H1 (cell line): ENCODE data around the gene DNLZ. TPM values are rescaled to one million over a fixed set of nuclear protein-coding genes. Genes with fewer than 3 reads are reported as not detected.
"Not testable (repeated sequence)": the region's sequence is repeated elsewhere in the genome, so short reads cannot be mapped to it uniquely, and the experiment has no call there.

Experiments
- CTCF ChIA-PET: fragments of 300-600 bp; sonication (Branson Sonifier 250); formaldehyde crosslinking; loops from one replicate; lab custom pipeline; 2021; ENCODE audit not compliant: partially characterized antibody; lab: Charles Lee
- POLR2A ChIA-PET: fragments of 300-600 bp; sonication (Branson Sonifier 250); formaldehyde crosslinking; loops from one replicate; lab custom pipeline; 2021; ENCODE audit warnings: inconsistent platforms; ENCODE audit not compliant: partially characterized antibody; lab: Charles Lee
- DNase-seq, 2 experiments: peaks; one replicate each; pipeline versions ENCODE4 v3.0.0 to v3.0.0-alpha.2; 2010 to 2022; ENCODE audit warnings: low spot score in 2 of 2, low read depth in 1 of 2, mixed read lengths in 1 of 2
- FAIRE-seq: peaks from 2 replicates; lab custom pipeline; 2011; peaks lifted over from hg19 to GRCh38; lab: Jason Lieb, UNC
- H2AFZ ChIP-seq: 2 replicates; pipeline ENCODE4 v1.8.1; 2012; ENCODE audit warnings: low read length, inconsistent platforms
- H2AK5ac ChIP-seq: 2 replicates; pipeline ENCODE4 v1.6.1; 2013; ENCODE audit warnings: low read depth, low read length
- H2BK120ac ChIP-seq: replicated peaks from 2 replicates; pipeline ENCODE3; 2013; ENCODE audit warnings: low read depth, low read length, inconsistent platforms
- H2BK12ac ChIP-seq: 2 replicates; pipeline ENCODE4 v1.6.1; 2013; ENCODE audit warnings: low read depth, low read length
- H2BK15ac ChIP-seq: 2 replicates; pipeline ENCODE4 v1.6.1; 2013; ENCODE audit warnings: low read length
- H2BK20ac ChIP-seq: 2 replicates; pipeline ENCODE4 v1.6.1; 2013; ENCODE audit warnings: low read length
- H2BK5ac ChIP-seq: 2 replicates; pipeline ENCODE4 v1.6.1; 2013; ENCODE audit warnings: low read depth, low read length
- H3K14ac ChIP-seq: 2 replicates; pipeline ENCODE4 v1.6.1; 2013; ENCODE audit warnings: inconsistent platforms; ENCODE audit not compliant: insufficient read length
- H3K18ac ChIP-seq: 2 replicates; pipeline ENCODE4 v1.6.1; 2013; ENCODE audit warnings: low read length; ENCODE audit errors: extremely low read depth
- H3K23ac ChIP-seq: 2 replicates; pipeline ENCODE4 v1.6.1; 2013; ENCODE audit warnings: inconsistent platforms; ENCODE audit not compliant: insufficient read length
- H3K23me2 ChIP-seq: 2 replicates; pipeline ENCODE4 v1.6.1; 2013; ENCODE audit warnings: low read depth, low read length
- H3K27ac ChIP-seq: 2 replicates; pipeline ENCODE4 v1.6.1; 2011; ENCODE audit warnings: low read depth, low read length, inconsistent platforms
- H3K27me3 ChIP-seq, 4 experiments: replicated peaks in 1 of 4; 1 replicate in 1 of 4; 2 replicates in 3 of 4; pipeline versions ENCODE4 v1.6.1 to v1.8.1; 2011 to 2013; ENCODE audit warnings: low read length in 3 of 4, mild to moderate bottlenecking in 3 of 4, inconsistent platforms in 2 of 4, mixed read lengths in 2 of 4, moderate library complexity in 1 of 4; ENCODE audit not compliant: control insufficient read depth in 3 of 4, insufficient read depth in 3 of 4; ENCODE audit errors: extremely low read depth in 1 of 4
- H3K36me3 ChIP-seq, 4 experiments: 2 replicates each; pipeline versions ENCODE4 v1.6.1 to v1.8.1; 2011 to 2013; ENCODE audit warnings: mild to moderate bottlenecking in 4 of 4, low read length in 3 of 4, moderate library complexity in 2 of 4, control low read depth in 1 of 4, inconsistent platforms in 1 of 4; ENCODE audit not compliant: insufficient read depth in 4 of 4, control insufficient read depth in 2 of 4
- H3K4ac ChIP-seq: replicated peaks from 2 replicates; pipeline ENCODE3; 2013; ENCODE audit warnings: low read length, low read depth, mixed read lengths, inconsistent platforms; ENCODE audit not compliant: insufficient read length
- H3K4me1 ChIP-seq, 4 experiments: replicated peaks in 1 of 4; 1 replicate in 1 of 4; 2 replicates in 3 of 4; pipeline versions ENCODE4 v1.6.1 to v1.8.1; 2011 to 2013; ENCODE audit warnings: low read length in 3 of 4, inconsistent platforms in 2 of 4, mixed read lengths in 1 of 4; ENCODE audit not compliant: insufficient read depth in 4 of 4, control insufficient read depth in 3 of 4
- H3K4me2 ChIP-seq, 2 experiments: 2 replicates each; pipeline versions ENCODE4 v1.6.1 to v1.8.1; 2011 to 2013; ENCODE audit warnings: low read depth in 2 of 2, low read length in 2 of 2, control low read depth in 1 of 2, inconsistent platforms in 1 of 2, mild to moderate bottlenecking in 1 of 2; ENCODE audit not compliant: insufficient read depth in 1 of 2
- H3K4me3 ChIP-seq, 4 experiments: fragments of 200-600, 300-600 bp in 1 of 4; sonication (generic), shearing (Covaris generic), sonication (Bioruptor Twin) in 1 of 4; 2 replicates each; pipeline versions ENCODE4 v1.5.1 to v1.8.1; 2011 to 2016; ENCODE audit warnings: low read length in 4 of 4, low read depth in 3 of 4, control low read depth in 2 of 4, inconsistent platforms in 2 of 4, mild to moderate bottlenecking in 2 of 4, mixed read lengths in 1 of 4, moderate library complexity in 1 of 4; ENCODE audit not compliant: insufficient read depth in 2 of 4; ENCODE audit errors: extremely low read depth in 1 of 4
- H3K56ac ChIP-seq: replicated peaks from 2 replicates; pipeline ENCODE3; 2013; ENCODE audit warnings: low read depth, mild to moderate bottlenecking, mixed read lengths, low read length, inconsistent platforms; ENCODE audit not compliant: insufficient read length
- H3K79me1 ChIP-seq: 2 replicates; pipeline ENCODE4 v1.6.1; 2013; ENCODE audit warnings: low read depth, low read length, control low read depth
- H3K79me2 ChIP-seq, 2 experiments: 2 replicates each; pipeline versions ENCODE4 v1.6.1 to v1.8.1; 2012 to 2013; ENCODE audit warnings: low read length in 2 of 2, mild to moderate bottlenecking in 2 of 2, inconsistent platforms in 1 of 2; ENCODE audit not compliant: insufficient read depth in 2 of 2, control insufficient read depth in 1 of 2
- H3K9ac ChIP-seq, 4 experiments: replicated peaks in 1 of 4; 1 replicate in 1 of 4; 2 replicates in 3 of 4; pipeline versions ENCODE4 v1.6.1 to v1.8.1; 2011 to 2013; ENCODE audit warnings: low read depth in 3 of 4, low read length in 3 of 4, control low read depth in 2 of 4, mild to moderate bottlenecking in 2 of 4, moderate library complexity in 2 of 4, inconsistent platforms in 1 of 4; ENCODE audit errors: extremely low read depth in 1 of 4
- H3K9me3 ChIP-seq, 2 experiments: 2 replicates each; pipeline versions ENCODE4 v1.6.1 to v1.8.1; 2012 to 2013; ENCODE audit warnings: mild to moderate bottlenecking in 2 of 2, moderate library complexity in 2 of 2, control low read depth in 1 of 2, inconsistent platforms in 1 of 2, low read depth in 1 of 2, low read length in 1 of 2, mixed read lengths in 1 of 2; ENCODE audit not compliant: insufficient read depth in 2 of 2
- H4K20me1 ChIP-seq, 2 experiments: replicated peaks in 1 of 2; 2 replicates each; pipeline versions ENCODE3 to v1.8.1; 2011 to 2013; ENCODE audit warnings: inconsistent platforms in 2 of 2, low read length in 2 of 2, mild to moderate bottlenecking in 1 of 2; ENCODE audit not compliant: insufficient read depth in 2 of 2, control insufficient read depth in 1 of 2
- H4K5ac ChIP-seq: 2 replicates; pipeline ENCODE4 v1.6.1; 2013; ENCODE audit warnings: low read length, low read depth, mixed read lengths, inconsistent platforms; ENCODE audit not compliant: insufficient read length
- H4K8ac ChIP-seq: 2 replicates; pipeline ENCODE4 v1.8.0; 2013; ENCODE audit warnings: mild to moderate bottlenecking, moderate library complexity, low read length, inconsistent platforms; ENCODE audit not compliant: insufficient read depth; ENCODE audit errors: extremely low read depth
- H4K91ac ChIP-seq: replicated peaks from 2 replicates; pipeline ENCODE3; 2013; ENCODE audit warnings: low read length, mixed read lengths, inconsistent platforms; ENCODE audit not compliant: insufficient read length
- WGBS, 2 experiments: shearing (Covaris generic) in 1 of 2; methylation state at CpG; one replicate each; pipeline versions ENCODE4 v1.1.6 to v1.1.7; 2013 to 2015; ENCODE audit warnings: low lambda C conversion rate in 2 of 2, mixed read lengths in 2 of 2, inconsistent platforms in 1 of 2, low coverage in 1 of 2, missing lambda C conversion rate in 1 of 2; ENCODE audit not compliant: insufficient replicate concordance in 2 of 2, insufficient coverage in 1 of 2, insufficient read length in 1 of 2; ENCODE audit errors: extremely low coverage in 1 of 2, missing lambda C conversion rate in 1 of 2; 5-methylcytosine and 5-hydroxymethylcytosine counted together
- polyA plus RNA-seq, 7 experiments: library from polyadenylated mRNA; depleted of rRNA in 3 of 7; stranded (reverse) in 5 of 7; unstranded in 2 of 7; fragments of >200 nt in 5 of 7; fragments of 200-250 nt in 2 of 7; gene quantifications; 1 replicate in 5 of 7; 2 replicates in 1 of 7; 4 replicates in 1 of 7; pipeline versions ENCODE4 v1.2.1 to v1.2.3, GENCODE V29; 2011 to 2013; ENCODE audit warnings: missing spikeins in 2 of 7, mixed read lengths in 2 of 7
- total RNA-seq: library from RNA; stranded (reverse); fragmentation: NEBNext Ultra II Directional; extraction: Animal tissue kit (Norgen Biotek cat#: 25700); gene quantifications from 2 replicates; pipeline ENCODE4 v1.2.1, GENCODE V29; 2021

The DNLZ gene
- total and polyA plus RNA-seq, 2 of the 8 experiments (the other 6 are each of a cell fraction or from before 2014, with no cell fraction given): 11.6 to 17.9 TPM

DNA sequence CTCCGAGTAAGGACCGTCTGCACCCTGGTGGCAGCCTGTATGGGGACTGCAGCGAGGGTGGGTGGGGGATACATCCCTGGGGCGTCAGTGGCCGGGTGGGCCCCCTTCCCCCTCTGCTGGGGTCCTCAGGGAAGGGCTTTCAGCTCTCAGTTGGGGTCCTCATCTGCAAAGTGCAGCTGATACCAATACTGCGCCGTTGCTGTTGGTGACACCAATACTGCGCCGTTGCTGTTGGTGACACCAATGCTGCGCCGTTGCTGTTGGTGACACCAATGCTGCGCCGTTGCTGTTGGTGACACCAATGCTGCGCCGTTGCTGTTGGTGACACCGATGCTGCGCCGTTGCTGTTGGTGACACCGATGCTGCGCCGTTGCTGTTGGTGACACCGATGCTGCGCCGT lies 11.7 kb downstream of the DNLZ start:
- H2AK5ac ChIP-seq, H2BK5ac ChIP-seq, H3K4me1 ChIP-seq, H4K8ac ChIP-seq, H3K4me2 ChIP-seq, H2BK120ac ChIP-seq, H3K56ac ChIP-seq, H3K27me3 ChIP-seq, H3K27ac ChIP-seq, H2AFZ ChIP-seq, DNase-seq, FAIRE-seq, H3K79me1 ChIP-seq, H3K79me2 ChIP-seq, POLR2A ChIA-PET, H3K14ac ChIP-seq, H2BK12ac ChIP-seq, H3K9ac ChIP-seq, H3K36me3 ChIP-seq, H3K23ac ChIP-seq, H3K9me3 ChIP-seq, H2BK20ac ChIP-seq, H3K4me3 ChIP-seq, H2BK15ac ChIP-seq, H4K5ac ChIP-seq, H4K91ac ChIP-seq, H3K23me2 ChIP-seq, H3K18ac ChIP-seq, H4K20me1 ChIP-seq, H3K4ac ChIP-seq: not testable (repeated sequence)
- CTCF ChIA-PET: interaction anchor here (0.6 to 1.2 kb wide), 2 partner anchors 12 to 98 kb away, joined by 3 to 4 read pairs; no protein-coding TSS in a partner anchor
- 87% methylated on average over 3 of the region's 24 CpGs; no CpG with 5 or more reads in 1 of the 2 experiments for WGBS, 2 experiments
